Ishikawa (cell line): Measurements from ENCODE around the gene TMED8.

Experiments
- CREB1 ChIP-seq: IDR thresholded peaks from 2 replicates; pipeline ENCODE4 v1.6.1; 2012; ENCODE audit warnings: low read depth
- EP300 ChIP-seq: IDR thresholded peaks from 2 replicates; pipeline ENCODE4 v1.6.1; 2012; ENCODE audit warnings: borderline replicate concordance
- MAX ChIP-seq: IDR thresholded peaks from 2 replicates; pipeline ENCODE4 v1.6.1; 2012
- NFIC ChIP-seq: IDR thresholded peaks from 2 replicates; pipeline ENCODE4 v1.6.1; 2012
- TAF1 ChIP-seq: IDR thresholded peaks from 2 replicates; pipeline ENCODE4 v1.6.1; 2012; ENCODE audit warnings: low read depth, mild to moderate bottlenecking
- YY1 ChIP-seq: IDR thresholded peaks from 2 replicates; pipeline ENCODE4 v1.6.1; 2012; ENCODE audit warnings: low read depth

GRCh38 chr14:77375973-77376770, 722 bp downstream of the TMED8 start:
- TF ChIP-seq CREB1 = no peak
- TF ChIP-seq YY1 = no peak
- TF ChIP-seq MAX = no peak
- no peak for TF ChIP-seq NFIC
- TF ChIP-seq TAF1 = no peak
- no peak for TF ChIP-seq EP300
